NCI-H2081 (cell line): ENCODE data around the gene PRPS2.

Experiments used
- DNase-seq, 2 experiments: peaks; one replicate each; lab custom pipeline; 2025; lab: John Stamatoyannopoulos, UW

Gene PRPS2

DNA sequence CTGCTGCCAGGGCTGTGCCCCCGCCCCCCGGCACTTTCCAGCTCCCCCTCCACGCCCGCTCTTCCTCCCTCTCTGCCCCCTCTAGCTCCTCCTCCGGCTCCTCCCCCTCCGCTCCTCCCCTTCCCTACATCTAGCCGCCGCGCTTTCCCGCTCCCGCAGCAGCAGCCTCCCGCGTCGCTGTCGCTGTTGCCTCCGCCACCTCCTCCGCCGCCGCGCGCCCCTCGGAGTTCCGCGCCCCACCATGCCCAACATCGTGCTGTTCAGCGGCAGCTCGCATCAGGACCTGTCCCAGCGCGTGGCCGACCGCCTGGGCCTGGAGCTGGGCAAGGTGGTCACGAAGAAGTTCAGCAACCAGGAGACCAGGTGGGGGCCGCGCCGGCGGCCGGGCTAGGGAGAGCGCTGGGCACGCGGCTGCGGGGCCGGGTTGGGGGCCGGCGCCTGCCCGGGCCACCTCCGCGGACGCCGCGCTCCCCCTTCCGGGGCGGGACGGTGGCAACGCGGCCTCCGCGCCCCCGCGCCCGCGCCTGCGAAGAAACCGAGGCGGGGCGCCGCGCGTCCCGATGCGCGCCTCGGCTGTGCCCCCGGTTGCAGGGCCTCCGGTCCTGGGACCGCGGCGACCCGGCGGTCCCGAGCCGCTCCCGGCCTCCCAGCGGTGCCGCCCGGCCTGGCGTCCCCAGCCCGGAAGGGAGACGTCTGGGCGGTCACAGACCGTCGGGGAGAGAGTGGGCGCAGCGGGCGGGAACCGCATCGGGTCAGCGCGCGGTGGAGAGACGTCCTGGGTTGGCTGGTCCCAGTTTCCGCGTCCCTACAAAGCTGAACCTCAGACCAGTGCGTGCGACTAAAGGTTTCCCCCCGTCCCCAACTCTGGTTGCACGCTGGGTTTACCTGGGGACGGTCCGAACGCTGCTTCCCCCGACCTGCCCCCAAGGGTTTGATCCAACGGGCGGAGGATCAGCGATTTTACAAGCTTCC is at the start of gene PRPS2:
PRPS2 (plus strand) TSS at position 156 of the 972 bp plus-strand sequence; CDS start at position 242, 86 bp downstream.
- peak; percentile 68 to 70 for DNase-seq

DNA sequence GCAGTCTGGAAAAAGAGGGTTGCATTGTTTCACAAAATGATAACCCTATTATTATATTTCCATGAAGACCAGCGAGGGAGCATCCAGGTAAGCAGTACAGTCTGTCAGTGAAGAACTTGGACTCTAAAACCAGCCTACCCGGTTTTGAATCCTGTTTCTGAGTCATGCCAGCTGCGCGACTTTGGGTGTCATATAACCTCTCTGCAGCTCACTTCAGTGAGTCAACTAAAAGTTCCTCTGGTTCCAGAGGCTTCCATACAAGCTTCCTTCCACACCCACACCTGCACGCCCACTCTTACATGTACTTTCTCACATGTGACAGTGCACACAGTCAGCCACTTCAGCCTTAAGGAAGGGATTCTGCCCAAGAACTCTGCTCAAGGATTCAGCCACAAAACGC is 49.8 kb upstream of the PRPS2 start:
- DNase-seq = no peak

DNA sequence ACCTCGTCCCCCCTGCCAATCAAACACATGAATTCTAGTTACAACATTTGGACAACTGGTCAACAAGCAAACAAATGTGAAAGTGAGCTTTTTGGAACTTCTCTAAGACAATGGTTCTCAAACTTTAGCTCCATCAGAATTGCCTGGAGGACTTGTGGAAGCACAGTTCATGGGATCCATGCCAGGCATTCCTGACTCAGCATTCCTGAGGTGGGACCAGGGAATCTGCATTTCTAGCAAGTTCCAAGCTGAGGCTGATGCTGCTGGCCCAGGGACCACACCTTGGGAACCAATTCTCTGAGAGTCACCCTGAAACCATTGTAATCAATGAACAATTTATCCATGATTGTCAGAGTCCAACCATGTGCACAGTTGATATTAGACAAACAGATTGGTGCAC is 43.8 kb upstream of the PRPS2 start:
- DNase-seq = no peak

DNA sequence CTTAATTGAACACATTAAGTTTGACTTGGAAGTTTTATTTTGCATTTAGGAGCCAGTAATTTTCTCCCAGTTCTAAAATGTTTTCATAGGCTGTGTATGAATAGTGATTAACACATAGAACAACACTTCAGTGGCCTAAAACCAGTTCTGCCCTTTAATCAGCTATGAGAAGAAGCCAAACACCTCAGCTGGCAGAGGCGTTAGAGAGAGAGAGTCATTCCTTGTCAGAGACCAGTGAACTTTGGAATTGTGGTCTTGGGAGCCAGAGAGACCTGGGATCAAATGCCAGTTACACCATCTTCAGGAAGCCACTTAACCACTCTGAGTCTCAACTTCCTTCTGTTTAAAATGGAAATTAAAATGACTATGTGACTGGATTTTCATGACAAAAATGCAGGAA is 39.3 kb upstream of the PRPS2 start:
- DNase-seq = no peak

DNA sequence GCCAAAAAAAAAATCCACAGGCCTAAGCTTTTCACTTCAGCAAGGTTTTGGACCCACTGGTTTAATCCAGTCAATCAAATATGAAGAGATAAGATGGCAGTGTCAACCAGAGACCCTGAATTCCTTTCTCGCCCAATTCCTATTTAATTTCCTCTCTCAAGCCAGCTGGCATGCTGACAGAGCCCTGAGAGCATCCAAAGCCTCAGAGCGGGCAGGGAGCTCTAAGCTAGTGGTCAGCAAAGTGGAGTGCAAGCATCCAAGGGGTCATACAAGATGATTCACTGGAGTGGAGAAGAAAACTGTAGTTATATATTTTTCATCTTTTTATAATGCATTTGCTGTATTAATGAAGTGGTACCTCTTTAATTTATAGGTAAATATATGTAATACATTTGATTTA is 37.8 kb upstream of the PRPS2 start:
- no peak for DNase-seq

DNA sequence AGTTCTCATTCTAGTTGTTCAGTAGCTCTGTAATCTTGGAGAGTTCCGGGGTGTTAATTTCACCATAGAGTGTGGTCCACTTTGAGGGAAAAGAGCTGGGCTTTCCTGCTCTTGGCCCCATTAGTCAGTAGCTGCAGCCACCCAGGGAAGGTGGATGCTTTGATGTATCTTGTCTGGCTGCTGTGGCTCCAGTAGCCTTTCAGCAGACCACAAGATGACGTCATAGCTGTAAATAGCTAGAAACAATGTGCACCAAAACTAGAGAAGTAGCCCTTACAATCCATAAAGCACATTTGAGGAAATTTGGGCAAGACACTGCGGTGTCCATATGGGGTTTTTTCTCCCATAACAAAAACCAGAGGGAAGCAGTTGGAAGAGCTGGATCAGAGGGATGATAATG is 32.9 kb upstream of the PRPS2 start:
- DNase-seq = no peak

DNA sequence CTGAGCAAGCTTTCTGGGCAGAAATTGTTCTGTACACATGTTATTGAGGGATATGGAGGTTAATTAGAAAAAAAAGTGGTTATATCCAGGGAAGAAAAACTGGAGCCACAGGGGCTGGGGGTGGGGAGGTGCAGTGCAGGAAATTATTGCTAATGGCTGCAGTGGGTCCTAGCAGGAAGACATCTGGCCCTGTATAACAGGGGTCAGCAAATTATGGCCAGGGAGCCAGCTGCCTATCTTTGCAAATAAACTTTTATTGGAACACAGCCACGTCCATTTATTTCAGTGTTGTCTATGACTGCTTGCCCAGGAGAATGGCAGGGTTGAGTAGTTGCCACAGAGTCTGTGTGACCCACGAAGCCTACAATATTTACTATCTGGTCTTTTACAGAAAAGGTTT is 23.4 kb upstream of the PRPS2 start:
- DNase-seq = peak in 1 of 2 experiments; percentile 21

DNA sequence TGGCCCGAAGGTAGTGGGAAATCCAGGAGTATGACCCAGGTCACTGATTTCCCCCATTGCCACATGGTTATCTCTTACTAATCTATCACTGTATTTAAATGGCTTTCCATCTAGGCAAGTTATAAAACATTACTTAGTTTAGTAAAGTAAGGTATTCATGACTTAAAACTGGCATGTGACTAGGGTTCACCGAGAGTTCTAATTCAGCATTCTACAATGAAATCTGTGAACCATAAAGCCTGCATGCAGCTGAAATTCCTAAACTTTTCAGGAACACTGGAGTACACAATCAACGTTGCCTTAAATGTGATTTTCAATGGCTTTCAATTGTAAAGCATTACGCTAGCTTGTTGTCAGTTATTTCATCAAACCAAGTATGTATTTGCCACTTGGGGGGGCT is 22.7 kb upstream of the PRPS2 start:
- DNase-seq = no peak

DNA sequence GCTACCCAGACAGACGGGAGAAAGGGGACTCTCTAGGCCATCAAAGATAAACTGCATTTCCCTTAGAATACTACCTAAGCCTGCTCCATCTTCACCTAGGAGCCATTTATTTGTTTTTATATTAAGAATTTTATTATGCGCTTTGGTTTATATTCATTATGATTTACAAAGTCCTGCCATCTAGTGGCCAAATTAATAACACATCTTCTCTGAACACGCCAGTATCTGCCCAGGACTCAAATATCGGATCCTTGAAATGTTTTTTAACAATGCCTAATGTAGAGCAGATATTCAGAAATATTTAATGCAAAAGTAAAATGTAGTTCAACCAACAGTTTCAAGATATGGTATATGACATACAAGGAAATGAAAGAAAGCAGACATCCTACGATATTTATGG is 20.8 kb upstream of the PRPS2 start:
- peak; percentile 32 to 41 for DNase-seq

DNA sequence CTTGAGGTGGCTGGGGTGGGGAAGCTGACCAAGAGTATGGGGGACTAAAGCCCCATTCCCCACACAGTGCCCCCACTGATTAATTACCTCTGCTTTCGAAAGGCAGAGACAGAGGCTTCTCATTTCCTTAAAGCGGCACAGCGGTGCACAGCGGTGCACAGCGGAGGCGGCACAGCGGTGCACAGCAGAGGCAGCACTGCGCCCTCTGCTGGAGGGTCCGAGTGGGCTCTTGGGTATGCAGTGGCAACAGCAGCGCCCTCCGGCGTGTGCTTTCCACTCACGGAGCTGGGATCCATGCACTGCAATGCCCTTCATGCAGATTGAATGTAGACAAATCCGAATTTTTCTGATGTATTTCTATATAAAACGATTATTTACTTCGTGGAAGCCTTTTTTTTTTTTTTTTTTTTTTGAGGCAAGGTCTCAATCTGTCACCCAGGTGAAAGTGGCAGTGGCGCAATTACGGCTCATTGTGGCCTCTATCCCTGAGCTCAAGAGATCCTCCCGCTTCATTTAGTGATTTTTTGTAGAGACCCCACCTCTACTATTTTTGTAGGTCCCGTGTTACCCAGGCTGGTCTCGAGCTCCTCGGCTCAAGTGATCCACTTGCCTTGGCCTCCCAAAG is 19.7 kb upstream of the PRPS2 start:
- no peak for DNase-seq

DNA sequence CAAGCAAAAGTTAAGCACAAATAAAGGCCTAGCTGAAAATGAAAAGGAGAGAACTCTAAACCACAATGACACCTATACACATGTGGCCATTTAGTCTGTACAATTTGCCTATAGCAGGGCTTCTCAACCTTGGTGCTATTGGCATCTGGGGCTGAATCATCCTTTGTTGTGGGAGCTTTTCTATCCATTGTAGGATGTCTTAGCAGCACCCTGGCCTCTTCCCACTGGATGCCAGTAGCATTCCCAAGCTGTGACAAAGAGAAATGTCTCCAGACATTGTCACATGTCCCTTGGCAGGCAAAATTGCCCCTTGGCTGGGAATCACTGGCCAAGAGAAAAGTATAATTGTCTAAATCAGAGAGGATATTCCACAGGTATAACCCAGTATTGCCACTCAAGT is 13.5 kb upstream of the PRPS2 start:
- DNase-seq = no peak

DNA sequence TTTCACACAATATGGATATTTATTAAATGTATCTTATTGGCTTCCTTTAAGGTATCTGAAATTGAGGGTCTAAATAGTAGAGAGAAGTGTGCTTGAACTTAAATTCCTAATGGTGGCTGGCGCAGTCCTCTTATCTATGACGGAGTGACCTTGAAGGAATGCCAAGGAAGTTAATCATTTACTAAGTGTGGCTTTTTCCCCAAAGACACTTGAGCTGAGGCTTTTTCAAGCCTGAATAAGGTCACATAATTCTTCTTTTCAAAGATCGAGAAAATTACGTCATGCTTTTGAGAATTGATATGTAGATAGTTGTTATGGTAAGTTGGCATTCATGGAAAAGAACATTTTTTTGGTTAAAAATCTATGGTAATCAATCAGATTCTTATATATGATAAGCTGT is 11.7 kb upstream of the PRPS2 start:
- no peak for DNase-seq

DNA sequence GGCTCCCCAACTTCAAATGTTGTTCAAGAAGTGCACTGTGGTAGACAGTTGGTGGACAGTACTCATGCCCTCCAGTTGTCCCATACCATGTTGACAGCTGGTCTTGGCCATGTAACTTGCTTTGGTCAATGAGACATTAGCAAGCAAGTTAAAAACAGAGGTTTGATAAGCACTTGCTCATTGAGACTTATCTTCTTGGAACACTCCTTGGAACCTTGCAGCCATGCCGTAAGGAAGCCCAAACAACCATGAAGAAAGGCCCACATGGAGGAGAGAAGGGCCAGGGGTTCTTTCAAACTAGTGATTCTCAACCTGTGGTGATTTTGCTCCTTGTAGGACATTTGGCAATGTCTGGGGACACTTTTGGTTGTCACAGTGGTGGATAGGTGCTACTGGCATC is 2.6 kb upstream of the PRPS2 start:
- DNase-seq = no peak

DNA sequence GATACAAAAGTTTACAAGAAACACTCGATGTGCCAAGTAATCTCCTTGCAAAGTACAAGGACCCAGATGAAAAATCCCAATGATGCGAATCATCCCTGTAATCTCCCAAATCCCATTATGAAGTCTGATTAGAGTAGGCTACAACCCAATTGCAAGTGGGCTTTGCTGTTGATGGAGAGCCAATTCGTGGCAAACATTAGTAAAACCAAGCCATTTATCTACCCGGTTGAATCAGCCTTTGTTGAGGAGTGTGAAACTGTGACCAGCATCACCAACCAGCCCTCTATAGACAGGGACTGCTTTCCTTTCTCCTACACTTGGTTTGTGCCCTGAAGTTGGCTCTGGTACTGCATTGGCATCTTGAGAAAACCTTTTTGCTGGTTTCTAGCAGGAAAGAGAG is 1.2 kb upstream of the PRPS2 start:
- DNase-seq = no peak

DNA sequence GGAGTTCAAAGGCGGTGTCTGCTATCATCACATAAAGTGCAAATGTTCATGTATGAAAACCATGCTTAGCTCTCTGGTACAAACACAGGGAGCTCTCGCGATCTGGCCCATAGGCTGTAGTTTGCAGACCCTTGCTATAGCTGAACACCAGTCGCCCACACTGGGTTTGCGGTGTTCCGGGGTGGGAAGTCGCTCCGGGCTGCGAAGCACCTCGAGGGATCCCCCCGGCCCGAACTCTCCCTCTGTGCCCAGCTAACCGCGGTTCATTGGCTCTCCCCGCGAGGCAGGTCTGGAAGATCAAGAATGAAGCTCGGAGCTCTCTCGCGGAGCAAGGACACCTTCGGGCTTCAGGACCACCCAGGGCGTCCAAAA is 341 bp upstream of the PRPS2 start:
- DNase-seq = no peak

DNA sequence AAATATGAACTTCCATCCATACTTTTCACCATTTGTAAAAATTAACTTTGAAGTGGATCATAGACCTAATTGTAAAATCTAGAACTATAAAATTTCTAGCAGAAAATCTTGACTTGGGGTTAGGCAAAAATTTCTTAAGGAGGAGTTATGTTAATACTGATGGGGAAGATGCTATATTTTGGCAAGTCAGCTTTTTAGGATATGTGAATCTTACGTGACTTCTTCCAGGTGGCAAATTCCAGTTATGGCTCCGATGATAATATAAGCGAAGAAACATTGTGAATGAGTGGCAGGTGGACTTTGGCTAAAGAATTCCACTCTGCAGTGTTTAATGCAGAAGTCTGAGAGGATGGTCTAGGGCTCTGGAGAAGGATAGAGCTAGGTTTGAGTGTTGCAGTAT is 1.5 kb downstream of the PRPS2 start:
- no peak for DNase-seq

DNA sequence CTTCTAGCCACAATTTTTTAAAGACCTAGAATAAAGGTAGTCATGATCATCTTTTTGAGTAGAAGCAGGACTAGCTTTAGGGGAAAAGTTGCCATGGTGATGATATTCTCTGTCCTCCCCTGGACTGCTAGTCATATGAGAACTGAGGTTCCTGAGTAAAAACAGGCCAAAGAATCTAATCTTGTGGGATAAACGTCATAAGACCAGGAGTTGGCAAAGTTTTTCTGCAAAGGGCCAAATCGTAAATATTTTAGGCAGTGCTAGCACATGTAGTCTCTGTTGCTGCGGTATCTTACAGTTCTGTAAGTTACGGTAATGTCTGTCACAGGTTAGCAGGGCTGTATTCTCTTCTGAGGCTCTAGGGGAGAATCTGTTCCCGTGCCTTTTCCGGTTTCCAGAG is 3.4 kb downstream of the PRPS2 start:
- DNase-seq = no peak

DNA sequence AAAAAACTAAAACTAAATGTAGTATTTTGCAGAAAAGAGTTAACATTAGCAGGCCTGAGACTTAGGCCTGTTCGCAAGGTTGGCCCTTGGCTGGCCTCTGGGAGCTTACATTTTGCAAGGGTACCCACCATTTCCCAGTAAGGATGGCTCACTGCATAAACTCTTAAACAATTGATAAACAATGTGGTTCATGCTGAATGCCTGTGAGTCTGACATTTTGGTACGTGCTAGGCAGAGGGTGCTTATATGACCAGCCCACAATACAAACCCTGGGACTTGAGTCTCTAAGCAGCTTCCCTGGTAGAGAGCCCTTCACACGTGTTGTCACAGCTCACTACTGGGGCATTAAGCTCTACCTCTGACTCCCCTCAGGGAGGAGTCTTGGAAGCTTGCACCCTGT is 7.4 kb downstream of the PRPS2 start:
- no peak for DNase-seq

DNA sequence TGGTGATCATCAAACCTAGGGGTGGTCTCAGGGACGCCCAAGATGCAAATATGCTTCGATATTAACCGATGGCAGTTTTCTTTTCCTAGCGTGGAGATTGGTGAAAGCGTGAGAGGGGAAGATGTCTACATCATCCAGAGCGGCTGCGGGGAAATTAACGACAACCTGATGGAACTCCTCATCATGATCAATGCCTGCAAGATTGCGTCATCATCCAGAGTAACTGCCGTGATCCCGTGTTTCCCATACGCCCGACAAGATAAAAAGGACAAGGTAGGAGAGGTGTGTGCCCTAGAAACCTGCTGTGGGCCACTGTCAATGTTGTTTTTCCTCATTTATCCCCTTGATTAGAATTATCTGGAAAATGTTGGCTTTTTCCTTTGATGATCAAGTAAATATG is 7.9 kb downstream of the PRPS2 start:
- DNase-seq = no peak

DNA sequence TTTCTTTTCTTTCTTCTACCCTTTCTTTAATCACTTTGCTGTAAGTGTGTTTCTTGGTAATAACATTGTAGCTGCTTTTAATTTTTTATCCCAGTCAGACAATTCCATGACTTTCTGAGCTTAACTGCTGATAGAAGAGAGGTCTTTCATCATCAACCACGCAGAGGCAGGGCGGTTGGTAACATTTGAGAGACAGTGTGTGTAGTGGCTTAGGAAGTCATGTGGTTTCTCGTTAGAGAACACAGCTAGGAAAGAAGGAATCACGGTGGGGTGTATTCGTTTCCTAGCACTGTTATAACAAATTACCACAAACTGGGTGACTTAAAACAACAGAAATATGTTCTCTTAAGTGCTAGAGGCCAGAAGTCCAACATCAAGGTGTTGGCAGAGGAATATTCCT is 11.5 kb downstream of the PRPS2 start:
- no peak for DNase-seq

DNA sequence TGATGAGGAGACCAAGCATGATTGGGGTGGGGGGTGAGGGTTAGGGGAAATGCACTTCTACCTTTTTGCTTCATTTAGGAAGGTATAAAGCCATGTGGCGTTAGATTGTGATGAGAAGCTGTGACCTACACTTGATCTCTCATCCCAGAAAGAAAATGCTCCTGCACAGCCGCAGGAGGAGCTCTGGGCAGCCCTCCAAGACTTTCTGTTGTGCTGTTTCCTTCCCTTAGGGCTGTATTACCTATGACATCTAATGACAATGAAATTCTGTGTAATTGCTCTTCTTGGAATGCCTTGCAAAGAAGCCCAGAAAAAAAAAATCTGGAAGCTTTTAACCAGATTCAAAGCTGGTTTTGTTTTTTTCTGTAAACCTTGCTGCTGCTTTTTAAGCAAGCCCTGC is 13.4 kb downstream of the PRPS2 start:
- no peak for DNase-seq

DNA sequence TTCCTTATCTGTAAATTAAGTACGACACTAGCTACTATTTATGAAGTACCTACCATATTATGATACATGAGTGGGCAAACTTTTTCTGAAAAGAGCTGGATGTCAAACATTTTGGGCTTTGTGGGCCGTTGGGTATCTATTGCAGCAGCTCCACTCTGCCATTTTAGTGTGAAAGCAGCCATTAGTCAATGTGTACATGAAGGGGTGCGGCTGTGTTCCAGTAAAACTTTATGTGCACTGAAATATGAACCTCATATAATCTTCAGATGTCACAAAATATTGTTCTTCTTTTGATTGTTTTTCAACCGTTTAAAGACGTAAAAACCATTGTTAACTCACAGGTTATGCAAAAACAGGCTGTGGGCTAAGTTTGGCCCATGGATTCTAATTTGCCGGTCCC is 14.1 kb downstream of the PRPS2 start:
- no peak for DNase-seq

DNA sequence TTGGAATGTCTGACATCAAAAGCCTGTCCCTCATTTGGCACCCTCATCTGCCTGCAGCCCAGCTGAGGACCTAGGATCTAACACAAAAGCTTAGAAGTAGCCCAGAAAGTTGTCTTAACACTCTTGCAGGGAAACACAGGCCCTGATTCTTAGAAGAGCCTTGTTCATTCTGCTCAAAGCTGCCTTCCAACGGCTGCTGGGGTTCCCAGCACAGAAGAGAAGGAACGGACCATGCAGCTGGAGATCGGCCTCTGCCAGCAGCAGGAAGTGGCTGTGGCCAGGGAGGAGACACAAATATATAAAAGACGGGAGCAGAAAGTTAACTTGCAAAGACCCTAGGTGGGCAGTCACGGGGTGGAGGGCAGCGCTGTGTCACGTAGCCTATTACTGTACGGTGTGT is 20.4 kb downstream of the PRPS2 start:
- no peak for DNase-seq

DNA sequence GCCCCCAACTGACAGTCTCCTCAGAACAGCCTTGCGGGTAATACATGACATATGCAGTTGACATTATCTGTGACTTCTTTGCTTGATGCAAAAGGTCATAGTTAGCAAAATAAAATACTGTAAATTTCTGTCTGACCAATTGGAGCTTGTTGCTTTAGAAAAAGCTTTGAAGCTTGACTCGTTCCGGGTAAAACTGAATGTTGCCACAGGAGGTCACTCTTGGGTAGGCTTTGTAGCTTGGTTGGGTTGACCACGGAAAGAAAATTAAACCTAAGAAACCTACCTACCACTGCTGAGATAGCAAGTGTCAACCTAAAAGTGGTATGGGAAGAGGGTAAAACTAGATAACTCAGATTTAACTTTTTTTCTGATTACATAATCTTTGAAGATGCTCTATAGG is 23.2 kb downstream of the PRPS2 start:
- peak in 1 of 2 experiments; percentile 46 for DNase-seq
